HG03135 (cell line): ENCODE data around the gene TCP10L.
"Not testable (repeated sequence)": the region's sequence is repeated elsewhere in the genome, so short reads cannot be mapped to it uniquely, and the experiment has no call there.

Experiments used
- ATAC-seq: cut with Tn5 transposase; IDR thresholded peaks from one replicate; pipeline ENCODE4 v1.9.1; 2021; ENCODE audit warnings: mild to moderate bottlenecking, moderate library complexity; ENCODE audit not compliant: unreplicated experiment

Gene TCP10L

DNA sequence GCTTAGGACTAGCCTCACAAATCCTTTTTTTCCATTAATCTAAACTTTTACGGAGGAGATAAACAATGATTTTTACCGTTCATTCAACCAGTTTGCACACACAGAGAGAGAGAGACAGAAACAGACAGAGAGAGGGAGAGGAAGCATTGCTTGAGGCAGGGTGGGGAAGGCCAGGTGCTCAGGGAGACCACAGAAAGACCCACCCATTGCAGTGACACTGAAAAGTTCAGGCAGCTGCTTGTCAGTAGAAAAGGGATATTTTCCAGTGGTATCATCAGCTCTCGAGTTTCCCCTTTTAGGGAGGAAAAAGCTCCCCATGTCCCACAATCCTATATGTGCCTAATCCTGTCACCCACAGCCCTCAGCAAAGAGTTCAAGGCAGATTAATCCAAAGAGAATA, 27.2 kb downstream of the TCP10L start:
- ATAC-seq = no peak

DNA sequence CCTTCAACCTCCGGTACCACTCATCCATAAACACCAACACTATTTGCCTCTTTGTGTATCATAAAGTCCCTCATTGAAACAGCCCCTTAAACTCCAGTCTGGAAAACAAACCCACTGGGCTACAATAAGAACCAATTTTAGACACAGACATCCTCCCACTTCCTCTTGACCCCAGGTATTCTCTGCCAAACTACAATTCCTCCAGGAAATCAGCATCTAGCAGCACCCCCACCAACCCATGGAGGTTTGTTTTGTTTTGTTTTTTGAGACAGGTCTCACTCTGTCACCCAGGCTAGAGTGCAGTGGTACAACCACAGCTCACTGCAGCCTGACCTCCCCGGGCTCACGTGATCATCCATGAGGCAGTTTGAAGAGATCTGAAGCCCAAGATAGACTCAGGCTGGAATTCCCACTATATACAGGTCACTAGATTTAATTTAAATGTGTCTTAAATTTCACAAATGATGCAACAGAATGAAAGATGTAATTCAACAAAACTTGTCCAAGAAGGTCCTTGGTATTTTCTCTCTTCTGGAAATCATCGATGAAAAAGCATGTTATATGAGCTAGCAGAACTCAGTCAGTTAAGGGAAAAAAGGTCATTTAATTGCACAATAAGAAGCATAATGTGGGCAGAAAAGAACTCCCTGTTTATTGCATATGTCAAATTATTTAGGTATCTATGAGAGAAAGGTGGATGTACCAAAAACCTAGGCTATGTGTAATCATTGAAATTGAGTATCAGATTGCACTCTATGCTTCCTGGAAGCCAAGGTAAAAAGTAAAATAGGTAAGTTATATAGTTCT, 30.3 kb downstream of the TCP10L start:
- ATAC-seq = no peak

GRCh38 chr21:32549886-32550285, 35.4 kb downstream of the TCP10L start:
- no peak for ATAC-seq

DNA sequence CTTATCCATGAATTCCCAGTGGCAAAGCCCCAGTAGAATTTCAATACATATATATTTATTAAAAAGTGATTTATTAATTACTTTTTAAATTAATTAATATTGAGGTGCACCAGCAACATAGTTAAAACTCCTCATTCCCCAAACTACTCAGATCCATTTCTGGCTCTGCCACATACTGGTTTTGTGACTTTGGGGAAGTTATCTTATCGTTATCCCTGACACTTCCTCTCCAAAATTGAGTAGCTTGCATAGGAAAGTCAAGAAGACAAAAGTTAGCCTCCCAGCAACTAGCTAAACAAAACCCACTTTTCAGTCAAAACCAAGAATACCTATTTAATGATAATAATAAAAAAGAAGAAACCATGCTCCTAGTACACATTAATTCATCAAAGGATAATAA, 35.9 kb downstream of the TCP10L start:
- ATAC-seq = no peak

- no peak for ATAC-seq
These were observed 36.3 kb downstream of the TCP10L start for GRCh38 chr21:32548978-32549377.

- no peak for ATAC-seq
These were observed 38.3 kb downstream of the TCP10L start for GRCh38 chr21:32547018-32547417.

GRCh38 chr21:32545948-32546441, 39.3 kb downstream of the TCP10L start:
- ATAC-seq = no peak

DNA sequence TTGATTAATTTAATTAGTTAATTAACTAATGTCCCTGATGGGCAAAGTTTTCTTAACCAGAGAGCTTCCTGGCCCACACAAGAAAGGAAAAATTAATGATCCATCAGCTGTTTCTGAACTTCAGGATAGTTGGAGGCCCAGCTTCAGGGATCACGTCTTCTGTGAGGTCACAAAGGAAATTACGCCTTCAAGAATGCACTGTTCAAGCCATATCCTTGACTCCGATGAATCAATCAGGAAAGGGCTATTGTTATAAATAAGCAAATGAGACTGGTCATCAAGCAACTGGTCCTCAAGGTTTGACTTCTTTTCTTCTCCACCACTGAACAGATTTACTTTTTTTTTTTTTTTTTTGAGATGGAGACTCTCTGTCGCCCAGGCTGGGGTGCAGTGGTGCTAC, 40.6 kb downstream of the TCP10L start:
- no peak for ATAC-seq

- no peak for ATAC-seq
These were observed 41.3 kb downstream of the TCP10L start for GRCh38 chr21:32543975-32544374.

GRCh38 chr21:32543056-32543455, 42.3 kb downstream of the TCP10L start:
- ATAC-seq = not testable (repeated sequence)

DNA sequence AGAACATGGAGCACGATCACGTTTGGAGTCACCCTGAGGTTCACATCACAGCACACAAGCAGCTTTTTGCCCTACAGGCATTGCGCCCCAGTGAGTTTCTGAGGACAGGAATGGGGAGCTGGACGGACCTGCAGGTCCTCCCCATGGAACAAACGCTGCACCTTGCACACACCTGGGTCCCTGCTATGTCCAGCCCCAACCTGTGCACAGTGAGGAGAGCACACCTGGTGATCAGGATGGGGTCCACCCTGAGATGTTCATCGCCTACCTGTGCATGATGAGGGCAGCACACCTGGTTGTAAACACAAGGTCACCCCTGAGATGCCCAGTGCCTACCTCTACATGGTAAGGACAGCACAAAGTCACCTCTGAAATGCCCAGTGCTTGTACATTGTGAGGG, 45.9 kb downstream of the TCP10L start:
- no peak for ATAC-seq

- no peak for ATAC-seq
These were observed 47.1 kb downstream of the TCP10L start for GRCh38 chr21:32538147-32538792.

DNA sequence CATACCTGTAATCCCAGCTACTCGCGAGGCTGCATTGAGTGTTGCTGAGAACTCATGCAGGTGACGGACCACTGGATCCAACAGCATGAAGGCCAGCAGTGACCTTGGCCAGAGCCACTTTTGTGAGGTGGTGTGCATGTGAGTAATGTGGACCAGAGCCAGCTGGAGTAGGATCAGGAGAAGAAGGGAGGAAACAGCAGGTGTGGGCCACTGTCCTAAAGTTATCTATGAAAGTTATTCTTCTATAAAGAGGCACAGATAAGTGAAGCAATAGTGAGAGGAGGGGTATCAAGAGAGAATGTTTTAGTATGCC, 47.8 kb downstream of the TCP10L start:
- no peak for ATAC-seq

GRCh38 chr21:32535612-32536011, 49.7 kb downstream of the TCP10L start:
- ATAC-seq = no peak

DNA sequence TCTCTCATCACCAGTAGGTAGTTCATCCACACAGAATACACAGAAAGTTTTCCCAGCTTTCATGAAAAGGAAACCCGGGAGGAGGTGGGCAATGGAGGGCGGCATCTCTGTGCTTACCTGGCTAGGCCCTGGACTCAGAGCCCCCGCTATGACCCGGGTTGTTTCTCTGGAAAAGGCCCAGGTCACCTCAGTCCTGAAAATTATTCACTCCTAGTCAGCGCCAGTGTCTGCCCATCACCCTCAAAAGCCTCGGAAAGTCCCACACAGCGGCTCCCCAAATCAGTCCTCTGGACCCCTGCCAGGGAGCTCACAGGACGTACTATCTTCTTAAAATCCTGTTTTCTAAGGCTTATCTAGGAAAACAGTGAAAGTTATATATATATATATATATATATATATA, 51.2 kb downstream of the TCP10L start:
- no peak for ATAC-seq

GRCh38 chr21:32533611-32534010, 51.7 kb downstream of the TCP10L start:
- ATAC-seq = no peak

DNA sequence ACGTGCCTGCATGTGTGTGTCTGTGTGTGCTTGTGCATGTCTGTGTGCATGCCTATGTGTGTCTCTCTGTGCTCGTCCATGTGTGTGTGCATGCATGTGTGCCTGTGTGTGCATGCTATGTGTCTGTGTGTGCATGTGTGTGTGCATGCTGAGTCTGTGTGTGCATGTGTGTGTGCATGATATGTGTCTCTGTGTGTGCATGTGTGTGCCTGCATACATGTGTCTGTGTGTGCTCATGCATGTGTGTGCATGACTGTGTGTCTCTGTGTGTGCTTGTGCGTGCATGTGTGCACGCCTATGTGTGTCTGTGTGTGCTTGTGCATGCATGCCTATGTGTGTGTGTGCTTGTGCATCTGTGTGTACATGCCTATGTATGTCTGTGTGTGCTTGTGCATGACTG, 52.3 kb downstream of the TCP10L start:
- ATAC-seq = no peak

GRCh38 chr21:32532636-32533035, 52.7 kb downstream of the TCP10L start:
- ATAC-seq = no peak

- not testable (repeated sequence) for ATAC-seq
These were observed 53.8 kb downstream of the TCP10L start for GRCh38 chr21:32531561-32531960.

- not testable (repeated sequence) for ATAC-seq
These were observed 54.5 kb downstream of the TCP10L start for GRCh38 chr21:32530809-32531208.

GRCh38 chr21:32529679-32530078, 55.6 kb downstream of the TCP10L start:
- ATAC-seq = no peak

DNA sequence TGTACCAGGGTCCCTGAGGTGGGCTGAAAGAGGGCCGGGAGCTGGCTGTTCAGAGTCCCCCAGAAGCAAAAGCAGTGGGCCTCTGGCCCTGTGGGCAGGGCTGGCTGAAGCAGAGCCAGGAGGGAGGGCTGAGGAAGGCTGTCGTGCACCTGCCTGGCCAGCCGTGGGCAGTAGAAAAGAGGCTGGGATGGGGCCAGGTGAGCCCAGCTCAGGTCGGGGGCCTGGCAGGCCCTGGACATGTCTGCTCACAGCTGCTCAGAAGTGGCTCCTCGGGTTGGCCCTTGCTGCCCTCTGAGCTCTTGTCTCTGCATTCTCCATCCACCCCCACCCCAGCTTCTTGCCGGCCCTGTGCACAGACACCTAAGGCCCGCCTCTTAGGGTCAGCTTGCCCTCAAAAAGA, 60.0 kb downstream of the TCP10L start:
- ATAC-seq = no peak
